HG03175 (cell line): ENCODE results near the gene IGLL1.
"Not testable (repeated sequence)": the region's sequence is repeated elsewhere in the genome, so short reads cannot be mapped to it uniquely, and the experiment has no call there.

Experiments used
- ATAC-seq: cut with Tn5 transposase; IDR thresholded peaks from one replicate; pipeline ENCODE4 v1.9.1; 2021; ENCODE audit warnings: mild to moderate bottlenecking, moderate library complexity; ENCODE audit not compliant: unreplicated experiment

The IGLL1 gene

DNA sequence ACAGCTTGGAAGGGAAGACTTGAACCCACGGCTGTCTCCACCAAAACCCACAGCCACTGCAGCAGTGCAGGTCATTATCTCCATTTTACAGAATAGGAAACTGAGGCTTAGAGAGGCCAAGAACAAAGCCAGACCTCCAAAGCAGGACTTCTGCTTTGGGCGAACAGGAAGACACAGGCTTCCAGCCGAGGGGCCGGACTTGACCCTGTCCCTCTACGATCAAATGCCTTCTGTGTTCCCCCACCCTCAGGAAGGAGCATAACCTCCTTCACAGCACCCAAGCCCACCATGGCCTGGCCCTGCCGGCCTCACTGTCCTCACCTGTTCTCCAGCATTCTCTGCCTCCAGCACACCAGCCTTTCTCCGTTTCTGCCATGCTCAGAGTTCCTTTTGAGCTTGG lies 15.8 kb downstream of the IGLL1 start:
- ATAC-seq = no peak

DNA sequence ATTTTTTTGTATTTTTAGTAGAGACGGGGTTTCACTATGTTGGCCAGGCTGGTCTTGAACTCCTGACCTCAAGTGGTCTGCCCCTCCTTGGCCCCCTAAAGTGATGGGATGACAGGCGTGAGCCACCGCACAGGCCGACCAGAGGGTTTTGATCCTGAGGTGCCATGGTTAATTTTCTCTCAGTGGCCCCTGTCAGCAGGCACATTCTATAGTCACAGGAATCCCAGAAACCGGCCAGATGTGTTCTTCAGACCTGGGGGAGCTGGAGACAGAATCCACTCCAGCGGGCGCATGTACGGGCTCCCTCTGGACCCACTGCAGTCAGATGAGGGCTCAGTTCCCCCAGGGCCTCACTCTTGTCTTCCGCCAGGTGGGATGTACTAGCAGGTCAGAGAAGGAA lies 17.0 kb downstream of the IGLL1 start:
- ATAC-seq = no peak

DNA sequence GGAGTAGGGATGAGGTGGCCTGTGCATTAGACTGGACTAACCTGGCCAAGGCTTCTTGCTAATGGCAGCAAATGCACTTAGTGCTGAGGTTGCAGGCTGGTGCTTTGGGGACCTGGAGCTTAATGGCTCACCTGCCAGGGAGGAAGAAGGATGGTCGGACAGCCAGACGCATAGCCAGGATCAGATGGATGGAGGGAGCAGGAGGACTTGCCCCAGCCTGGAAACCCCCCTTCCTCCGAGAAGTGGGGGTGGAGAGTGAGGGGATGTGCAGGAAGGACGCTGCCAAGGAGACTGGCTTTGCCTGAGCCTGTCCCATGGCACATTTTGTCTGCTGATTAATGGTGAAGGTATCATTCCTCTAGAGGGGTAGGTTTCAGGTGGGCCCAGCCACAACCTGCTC lies 17.9 kb downstream of the IGLL1 start:
- no peak for ATAC-seq

DNA sequence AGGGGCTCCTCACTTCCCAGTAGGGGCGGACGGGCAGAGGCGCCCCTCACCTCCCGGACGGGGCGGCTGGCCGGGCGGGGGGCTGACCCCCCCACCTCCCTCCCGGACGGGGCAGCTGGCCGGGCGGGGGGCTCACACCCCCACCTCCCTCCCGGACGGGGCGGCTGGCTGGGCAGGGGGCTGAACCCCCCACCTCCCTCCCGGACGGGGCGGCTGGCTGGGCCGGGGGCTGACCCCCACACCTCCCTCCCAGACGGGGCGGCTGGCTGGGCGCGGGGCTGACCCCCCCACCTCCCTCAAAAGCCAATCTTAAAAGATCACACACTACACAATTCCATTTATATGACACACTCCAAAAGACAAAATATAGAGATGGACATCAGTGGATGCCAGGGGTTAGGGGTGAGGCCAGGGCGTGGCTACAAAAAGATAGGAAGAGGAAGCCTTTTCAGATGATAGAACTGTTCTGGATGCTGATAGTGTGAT lies 19.0 kb downstream of the IGLL1 start:
- ATAC-seq = not testable (repeated sequence)

DNA sequence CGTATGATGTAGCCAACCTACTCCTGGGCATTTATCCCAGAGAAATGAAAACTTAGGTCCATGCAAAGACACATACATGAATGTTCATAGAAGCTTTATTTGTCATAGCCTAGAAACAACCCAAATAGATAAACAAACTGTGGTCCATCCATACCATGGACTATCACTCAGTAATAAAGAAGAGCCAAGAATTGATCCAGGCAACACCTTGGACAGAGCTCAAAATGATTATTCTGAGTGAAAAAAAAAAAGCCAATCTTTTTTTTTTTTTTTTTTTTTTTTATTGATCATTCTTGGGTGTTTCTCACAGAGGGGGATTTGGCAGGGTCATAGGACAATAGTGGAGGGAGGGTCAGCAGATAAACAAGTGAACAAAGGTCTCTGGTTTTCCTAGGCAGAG lies 19.9 kb downstream of the IGLL1 start:
- not testable (repeated sequence) for ATAC-seq

DNA sequence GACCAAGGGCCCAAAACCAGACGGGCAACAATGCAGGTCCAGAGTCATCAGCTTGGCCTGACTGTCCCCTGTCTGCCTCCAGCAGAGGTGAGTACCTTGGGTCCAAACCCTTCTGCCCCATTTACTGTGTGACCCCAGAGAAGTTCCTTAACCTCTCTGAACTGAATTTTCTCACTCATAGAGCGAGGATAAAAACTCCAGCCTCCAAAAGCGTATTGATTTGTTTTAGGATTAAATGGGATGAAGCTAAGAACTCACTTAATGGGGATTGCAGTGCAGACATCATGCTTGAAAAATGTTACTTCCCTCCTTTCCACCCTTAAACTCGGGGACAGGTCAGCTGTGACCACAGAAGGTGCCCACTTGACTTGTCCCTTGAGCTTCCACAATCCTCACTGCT lies 22.6 kb downstream of the IGLL1 start:
- ATAC-seq = no peak

DNA sequence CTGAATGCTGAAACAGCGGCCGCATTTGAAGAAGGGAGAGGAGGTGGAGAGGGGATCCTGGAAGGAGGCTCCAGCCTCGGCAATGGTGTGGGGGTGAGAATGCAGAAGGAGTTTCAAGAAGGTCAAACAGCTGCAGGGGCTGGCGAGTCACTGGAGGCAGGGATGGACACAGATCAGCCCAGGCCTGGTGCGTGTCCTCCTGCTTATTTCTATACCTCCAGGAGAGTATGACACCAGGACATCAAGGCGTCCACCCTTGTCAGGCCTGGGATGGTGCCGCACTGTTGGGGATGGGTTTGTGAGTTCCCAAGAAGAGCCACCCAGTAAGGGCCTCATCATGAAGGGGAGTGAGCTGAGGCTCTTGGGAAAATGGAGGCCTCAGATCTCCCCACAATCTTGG lies 23.1 kb downstream of the IGLL1 start:
- no peak for ATAC-seq

DNA sequence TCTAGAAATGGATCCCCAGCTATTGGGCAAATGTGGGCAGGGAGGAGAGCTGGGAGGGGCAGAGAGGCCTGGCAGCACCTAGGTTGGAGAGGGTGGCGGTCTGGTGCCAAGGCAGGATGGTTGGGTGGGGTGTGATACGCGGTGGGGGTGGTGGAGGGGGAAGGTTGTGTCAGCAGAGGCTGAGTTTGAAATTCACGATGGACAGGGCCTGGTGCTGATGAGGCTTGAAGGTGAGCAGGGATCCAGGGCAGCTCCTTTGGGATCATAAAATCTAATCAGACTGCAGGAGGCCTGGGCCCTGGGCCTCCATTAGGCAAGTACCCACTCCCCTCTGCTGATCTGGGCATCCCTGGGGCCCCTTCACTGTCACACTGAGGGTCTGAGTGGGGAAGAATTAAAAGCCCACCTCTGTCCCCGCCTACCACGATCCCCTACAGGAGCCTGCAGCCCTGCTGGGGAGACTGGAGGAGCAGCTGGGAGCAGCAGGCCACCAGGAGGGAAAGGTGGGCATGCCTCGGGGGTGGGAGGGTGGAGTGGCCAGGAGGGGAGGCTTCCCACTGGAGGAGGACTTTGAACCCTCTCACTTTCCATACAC lies 24.0 kb downstream of the IGLL1 start:
- ATAC-seq = no peak

DNA sequence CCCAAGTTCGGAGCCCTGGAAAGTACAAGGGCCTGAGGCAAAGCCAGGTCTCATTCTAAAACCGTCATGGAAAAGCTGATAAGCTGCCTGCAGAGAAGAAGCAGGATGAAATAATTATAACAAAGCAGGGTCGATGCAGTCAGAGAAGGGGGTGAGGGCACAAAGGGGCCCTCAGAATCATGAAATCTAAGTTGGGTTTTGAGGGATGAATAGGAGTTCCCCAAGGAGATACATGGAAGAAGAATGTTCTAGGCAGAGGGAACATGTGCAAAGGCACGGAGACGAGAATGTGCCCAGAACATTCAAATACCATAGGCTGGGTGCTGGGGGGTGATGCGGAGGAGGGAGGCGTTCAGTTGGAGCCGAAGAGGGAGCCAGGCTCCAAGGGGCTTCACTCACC lies 25.0 kb downstream of the IGLL1 start:
- no peak for ATAC-seq

DNA sequence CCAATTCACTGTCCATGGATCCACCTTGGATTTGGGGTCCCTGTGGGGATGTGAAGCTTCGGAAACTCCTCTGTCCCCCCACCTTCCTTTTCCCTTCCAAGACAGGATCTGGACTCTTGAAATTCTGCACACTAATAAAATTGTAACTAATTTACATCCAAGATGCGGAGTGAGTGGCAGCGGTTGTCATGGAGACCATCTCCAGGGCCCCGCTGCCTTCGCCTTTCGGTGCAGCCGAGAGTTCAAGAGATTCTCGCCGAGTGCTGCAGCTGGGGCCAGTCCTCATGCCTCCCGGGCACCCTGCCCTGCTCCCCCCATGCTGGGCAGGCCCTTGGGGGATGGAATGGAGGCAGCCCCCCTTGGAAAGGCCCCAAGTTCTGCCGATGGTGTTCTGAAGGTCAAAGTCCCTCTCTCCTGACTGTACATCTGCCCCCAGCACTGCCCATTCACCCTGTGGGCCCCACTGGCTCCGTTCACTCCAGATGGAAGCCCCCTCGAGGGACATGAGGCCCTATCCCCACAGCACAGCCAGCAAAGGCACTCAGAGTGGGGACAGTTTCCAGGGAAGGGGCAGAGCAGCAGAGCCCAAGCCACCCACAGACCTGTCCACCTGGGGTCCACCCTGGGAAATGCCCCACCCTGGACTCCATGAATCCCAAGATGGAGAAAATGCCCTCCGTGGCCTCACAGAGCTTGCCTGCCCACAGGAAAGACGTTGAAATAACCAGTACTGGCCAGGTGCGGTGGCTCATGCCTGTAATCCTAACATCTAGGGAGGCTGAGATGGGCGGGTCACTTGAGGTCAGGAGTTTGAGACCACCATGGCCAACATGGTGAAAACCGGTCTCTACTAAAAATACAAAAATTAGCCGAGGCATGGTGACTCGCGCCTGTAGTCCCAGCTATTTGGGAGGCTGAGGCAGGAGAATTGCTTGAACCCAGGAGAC lies 25.9 kb downstream of the IGLL1 start:
- no peak for ATAC-seq

DNA sequence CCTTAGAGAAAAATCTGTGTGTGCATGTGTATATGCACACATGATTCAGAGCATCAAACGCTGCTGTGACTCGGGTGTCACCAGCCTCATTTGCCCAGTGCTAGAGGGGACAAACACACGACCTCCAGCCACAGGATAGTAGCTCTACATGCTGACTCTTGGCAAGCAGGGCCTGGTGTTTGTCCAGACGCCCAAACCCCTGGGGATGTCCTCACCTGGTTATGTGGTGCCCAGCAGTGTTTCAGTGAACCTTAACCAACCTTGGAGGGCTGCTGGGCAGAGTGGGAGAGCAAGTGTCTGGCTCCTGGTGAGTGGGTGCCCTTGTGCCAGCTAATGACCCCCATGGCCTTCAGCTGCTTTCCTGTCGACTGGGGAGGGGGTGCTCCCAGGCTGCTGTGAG lies 26.7 kb downstream of the IGLL1 start:
- ATAC-seq = no peak

DNA sequence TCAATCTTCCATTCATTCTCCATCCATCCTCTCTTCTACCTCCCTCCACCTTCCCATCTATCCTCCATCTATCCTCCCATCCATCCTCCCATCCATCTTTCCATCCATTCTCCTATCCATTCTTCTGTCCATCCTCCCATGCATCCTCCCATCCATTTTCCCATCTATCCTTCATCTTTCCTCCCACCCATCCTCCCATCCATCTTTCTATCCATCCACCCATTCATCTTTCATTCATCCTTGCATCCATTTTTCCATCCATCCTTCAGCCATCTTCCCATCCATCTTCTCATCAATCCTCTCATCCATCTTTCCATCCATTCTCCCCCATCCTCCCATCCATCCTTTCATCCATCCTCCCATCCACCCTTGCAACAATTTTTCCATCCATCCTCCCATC lies 27.5 kb downstream of the IGLL1 start:
- no peak for ATAC-seq

DNA sequence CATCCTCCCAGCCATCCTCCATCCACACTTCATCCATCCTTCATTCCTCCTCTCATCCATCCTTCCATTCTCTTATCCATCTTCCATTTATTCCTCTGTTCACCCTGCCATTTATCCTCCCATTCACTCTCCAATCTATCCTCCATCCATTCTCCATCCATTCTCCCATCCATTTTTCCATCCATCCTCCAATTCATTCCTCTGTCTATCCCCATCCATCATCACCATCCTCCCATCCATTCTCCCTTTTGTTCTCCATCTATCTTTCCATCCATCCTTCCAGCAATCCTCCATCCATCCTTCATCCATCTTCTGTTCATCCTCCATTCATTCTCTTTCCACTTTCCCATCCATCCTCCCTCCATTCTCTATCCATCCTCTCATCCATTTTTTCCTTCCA lies 28.7 kb downstream of the IGLL1 start:
- ATAC-seq = no peak

DNA sequence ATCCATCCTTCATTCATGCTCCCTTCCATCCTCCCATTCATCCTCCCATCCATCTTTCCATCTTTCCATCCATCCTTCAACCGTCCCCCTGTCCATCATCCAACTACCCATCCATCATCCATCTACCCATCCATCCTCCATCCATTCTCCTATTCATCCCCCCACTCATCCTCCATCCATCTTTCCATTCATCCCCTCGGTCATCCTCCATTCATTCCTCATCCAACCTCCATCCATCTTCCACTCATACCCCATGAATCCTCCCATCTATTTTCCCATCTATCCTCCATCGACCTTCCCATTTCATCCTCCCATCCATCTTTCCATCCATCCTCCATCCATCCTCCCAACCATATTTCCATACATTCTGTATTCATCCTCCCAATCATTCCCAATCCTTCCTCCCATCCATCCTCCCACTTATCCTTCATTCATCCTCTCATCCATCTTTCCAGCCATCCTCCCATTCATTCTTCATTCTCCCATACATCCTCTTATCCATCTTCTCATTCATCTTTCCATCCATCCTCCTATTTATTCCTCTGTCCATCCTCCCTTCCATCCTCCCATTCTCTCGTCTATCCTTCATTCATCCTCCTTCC lies 29.9 kb downstream of the IGLL1 start:
- ATAC-seq = no peak

DNA sequence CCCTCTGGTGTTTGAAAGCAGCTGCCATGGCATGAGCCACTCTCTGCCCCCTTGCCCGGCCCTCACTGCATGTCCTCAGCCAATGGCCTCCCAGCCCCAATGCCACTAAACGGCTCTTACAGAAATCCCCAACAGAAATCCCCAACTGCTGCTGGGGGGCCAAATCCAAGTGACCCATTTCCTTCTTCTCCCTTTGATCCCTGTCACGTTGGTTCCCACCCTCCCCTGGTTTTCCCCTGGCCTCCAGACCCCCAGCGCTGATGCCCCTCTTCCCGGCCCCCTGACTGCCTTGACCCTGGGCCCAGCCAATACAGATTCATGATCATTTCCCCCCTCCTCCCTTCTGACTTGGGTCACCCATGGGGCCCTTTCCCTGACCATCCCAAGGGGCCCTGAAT lies 30.9 kb downstream of the IGLL1 start:
- no peak for ATAC-seq

DNA sequence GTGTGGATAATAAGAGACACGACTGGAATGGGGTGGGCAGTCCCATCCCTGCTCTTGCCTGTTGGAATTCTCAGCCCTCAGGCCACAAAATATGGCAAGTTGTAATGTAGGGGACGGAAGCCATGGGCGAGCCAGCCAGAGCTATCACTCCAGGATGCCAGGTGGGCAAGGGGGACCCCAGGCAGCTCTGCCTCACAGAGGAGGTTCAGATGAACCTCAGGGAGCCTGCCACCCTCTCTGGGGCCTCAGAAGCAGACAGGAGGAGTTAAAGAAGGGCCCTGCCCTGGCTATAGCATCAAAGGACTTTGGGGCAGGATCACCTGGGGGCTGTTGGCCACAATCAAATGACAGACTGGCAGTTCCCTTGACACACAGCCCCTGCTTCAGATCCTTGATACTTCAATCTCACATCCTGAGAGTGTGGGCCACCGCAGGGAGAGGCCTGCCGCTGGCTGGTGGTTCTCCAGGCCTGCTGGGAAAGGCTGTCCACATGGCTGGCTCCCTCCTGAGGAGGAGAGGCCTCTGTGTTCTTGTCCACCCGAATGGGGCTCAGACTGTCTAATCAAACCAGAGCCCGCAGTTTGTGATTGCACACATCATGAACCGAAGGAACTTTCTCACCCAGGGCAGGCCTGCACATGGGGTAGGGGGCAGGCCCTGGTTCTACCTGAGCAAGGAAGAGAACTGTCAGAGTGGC lies 31.4 kb downstream of the IGLL1 start:
- ATAC-seq = no peak

DNA sequence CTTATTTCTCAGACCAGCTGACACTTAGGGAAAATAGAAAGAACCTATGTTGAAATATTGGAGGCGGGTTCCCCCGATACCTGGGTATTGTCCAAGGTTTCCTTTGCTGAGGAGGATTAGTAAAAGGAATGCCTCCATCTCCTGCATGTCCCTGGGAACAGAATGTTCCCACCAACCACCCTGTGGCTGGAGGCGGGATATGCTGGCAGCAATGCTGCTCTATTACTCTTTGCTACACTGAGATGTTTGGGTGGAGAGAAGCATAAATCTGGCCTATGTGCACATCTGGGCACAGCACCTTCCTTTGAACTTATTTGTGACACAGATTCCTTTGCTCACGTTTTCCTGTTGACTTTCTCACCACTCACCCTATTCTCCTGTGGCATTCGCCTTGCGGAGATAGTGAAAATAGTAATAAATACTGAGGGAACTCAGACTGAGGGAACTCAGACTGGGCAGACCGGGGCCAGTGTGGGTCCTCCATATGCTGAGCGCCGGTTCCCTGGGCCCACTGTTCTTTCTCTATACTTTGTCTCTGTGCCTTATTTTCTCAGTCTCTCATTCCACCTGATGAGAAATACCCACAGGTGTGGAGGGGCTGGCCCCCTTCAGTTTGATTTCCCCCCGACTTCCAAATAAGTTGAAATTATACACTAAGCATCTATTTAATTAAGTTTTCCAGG lies 32.1 kb downstream of the IGLL1 start:
- ATAC-seq = no peak

DNA sequence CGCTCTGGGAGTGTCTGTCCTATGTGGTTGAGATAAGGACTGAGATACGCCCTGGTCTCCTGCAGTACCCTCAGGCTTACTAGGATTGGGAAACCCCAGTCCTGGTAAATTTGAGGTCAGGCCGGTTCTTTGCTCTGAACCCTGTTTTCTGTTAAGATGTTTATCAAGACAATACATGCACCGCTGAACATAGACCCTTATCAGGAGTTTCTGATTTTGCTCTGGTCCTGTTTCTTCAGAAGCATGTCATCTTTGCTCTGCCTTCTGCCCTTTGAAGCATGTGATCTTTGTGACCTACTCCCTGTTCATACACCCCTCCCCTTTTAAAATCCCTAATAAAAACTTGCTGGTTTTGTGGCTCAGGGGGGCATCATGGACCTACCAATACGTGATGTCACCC lies 32.7 kb downstream of the IGLL1 start:
- ATAC-seq = not testable (repeated sequence)

DNA sequence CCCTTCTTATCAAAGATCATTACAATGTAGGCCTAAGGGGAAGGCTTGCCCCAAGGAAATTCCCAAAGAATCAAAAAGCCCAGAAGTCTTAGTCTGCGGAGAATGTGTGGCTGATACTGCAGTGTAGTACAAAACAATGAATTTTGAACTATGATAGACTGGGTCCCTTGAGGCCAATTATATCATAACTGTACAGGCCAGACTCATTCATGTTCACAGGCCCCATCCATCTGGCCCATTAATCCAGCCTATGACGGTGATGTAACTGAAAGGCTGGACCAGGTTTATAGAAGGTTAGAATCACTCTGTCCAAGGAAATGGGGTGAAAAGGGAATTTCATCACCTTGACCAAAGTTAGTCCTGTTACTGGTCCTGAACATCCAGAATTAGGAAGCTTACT lies 35.2 kb downstream of the IGLL1 start:
- ATAC-seq = no peak

DNA sequence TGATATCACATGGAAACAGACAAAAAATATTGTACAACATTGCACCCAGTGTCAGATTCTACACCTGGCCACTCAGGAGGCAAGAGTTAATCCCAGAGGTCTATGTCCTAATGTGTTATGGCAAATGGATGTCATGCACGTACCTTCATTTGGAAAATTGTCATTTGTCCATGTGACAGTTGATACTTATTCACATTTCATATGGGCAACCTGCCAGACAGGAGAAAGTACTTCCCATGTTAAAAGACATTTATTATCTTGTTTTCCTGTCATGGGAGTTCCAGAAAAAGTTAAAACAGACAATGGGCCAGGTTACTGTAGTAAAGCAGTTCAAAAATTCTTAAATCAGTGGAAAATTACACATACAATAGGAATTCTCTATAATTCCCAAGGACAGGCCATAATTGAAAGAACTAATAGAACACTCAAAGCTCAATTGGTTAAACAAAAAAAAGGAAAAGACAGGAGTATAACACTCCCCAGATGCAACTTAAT lies 36.5 kb downstream of the IGLL1 start:
- not testable (repeated sequence) for ATAC-seq

DNA sequence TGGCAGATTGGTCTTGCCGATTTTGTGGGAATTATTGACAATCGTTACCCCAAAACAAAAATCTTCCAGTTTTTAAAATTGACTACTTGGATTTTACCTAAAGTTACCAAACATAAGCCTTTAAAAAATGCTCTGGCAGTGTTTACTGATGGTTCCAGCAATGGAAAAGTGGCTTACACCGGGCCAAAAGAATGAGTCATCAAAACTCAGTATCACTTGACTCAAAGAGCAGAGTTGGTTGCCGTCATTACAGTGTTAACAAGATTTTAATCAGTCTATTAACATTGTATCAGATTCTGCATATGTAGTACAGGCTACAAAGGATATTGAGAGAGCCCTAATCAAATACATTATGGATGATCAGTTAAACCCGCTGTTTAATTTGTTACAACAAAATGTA lies 37.2 kb downstream of the IGLL1 start:
- ATAC-seq = no peak
